ENCODE data around the gene COG8.
A peak's percentile ranks its signal among the peaks of the same experiment; 100 is the strongest.

The COG8 gene

DNA sequence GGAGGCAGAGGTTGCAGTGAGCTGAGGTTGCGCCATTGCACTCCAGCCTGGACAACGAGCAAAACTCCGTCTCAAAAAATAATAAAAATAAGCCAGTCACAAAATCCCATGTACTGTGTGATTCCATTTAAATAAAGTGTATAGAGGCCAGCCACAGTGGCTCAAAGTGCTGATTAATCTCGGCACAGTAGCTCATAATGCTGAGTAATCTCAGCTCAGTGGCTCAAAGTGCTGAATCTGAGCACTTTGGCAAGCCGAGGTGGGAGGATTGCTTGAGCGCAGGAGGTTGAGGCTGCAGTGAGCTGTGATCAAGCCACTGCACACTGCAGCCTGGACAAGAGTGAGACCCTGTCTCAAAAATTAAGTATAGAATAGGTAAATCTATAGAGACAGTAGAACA lies 7.3 kb upstream of the COG8 start:
- Histone ChIP-seq H3K27ac (ENCODE audit: low read depth, low read length) (no peak overlapping the region), H3K4me1 (ENCODE audit: insufficient read depth, low read length) (no peaks in the 10 kb centered on the region), H3K36me3 (ENCODE audit: insufficient read depth, low read length) (peaks cover 33% of the 10 kb centered on the region), H3K9ac (ENCODE audit: low read depth, low read length) (no peak overlapping the region), H3K4me3 (ENCODE audit: low read length) (no peak overlapping the region), H3K27me3 (ENCODE audit: insufficient read depth, low read length) (no peaks in the 10 kb centered on the region), H3K9me3 (ENCODE audit: insufficient read depth, low read depth, low read length) (no peaks in the 10 kb centered on the region)
- WGBS: 91% methylated on average over 5 of the region's 6 CpGs

DNA sequence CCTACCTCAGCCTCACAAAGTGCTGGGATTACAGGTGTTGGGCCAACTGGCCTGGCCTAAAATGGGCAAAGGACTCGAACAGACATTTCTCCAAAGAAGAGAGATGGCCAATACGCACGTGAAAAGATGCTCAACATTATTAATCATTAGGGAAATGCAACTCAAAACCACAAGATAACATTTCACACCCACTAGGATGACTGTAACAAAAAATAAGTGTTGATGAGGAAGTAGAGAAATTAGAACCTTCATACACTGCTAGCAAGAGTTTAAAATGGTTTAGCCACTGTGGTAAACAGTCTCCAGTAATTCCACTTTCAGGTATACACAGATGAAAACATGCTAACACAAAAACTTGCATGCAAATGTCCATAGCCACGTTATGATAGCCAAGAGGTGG lies 6.6 kb upstream of the COG8 start:
- 0 out of 2 replicates have a peak, but pooled peaks cover under 1% of the 10 kb centered on the region for H3K4me1 ChIP-seq (ENCODE audit: insufficient read depth, low read length)
- peaks cover 40% of the 10 kb centered on the region for H3K36me3 ChIP-seq (ENCODE audit: insufficient read depth, low read length)
- no peak overlapping the region for H3K4me3 ChIP-seq (ENCODE audit: low read length)
- no peaks in the 10 kb centered on the region for H3K9me3 ChIP-seq (ENCODE audit: insufficient read depth, low read depth, low read length)
- WGBS: 82% methylated on average over 3 of the region's 4 CpGs
- H3K27me3 ChIP-seq (ENCODE audit: insufficient read depth, low read length): no peaks in the 10 kb centered on the region
- no peak overlapping the region for H3K27ac ChIP-seq (ENCODE audit: low read depth, low read length)
- H3K9ac ChIP-seq (ENCODE audit: low read depth, low read length): no peak overlapping the region

DNA sequence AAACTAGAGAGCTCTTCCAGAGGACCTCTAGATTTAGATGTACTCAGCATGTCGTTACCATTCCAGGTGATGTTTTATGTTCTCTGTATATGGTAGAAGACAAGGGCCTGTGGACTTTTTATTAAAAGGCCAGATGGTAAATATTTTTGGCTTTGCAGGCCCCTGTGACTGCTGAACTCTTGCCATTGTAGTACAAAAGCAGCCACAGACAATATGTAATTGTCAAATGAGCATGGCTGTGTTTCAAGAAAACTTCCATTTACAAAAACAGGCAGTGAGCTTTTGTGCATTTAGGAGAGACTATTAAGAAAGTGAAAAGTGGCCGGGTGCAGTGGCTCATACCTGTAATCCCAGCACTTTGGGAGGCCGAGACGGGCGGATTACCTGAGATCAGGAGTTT lies 4.8 kb upstream of the COG8 start:
- 95% methylated on average over 5 of the region's 5 CpGs for WGBS
- Histone ChIP-seq H3K4me1 (ENCODE audit: insufficient read depth, low read length) (0 out of 2 replicates have a peak, but pooled peaks cover 6% of the 10 kb centered on the region), H3K4me3 (ENCODE audit: low read length) (no peak overlapping the region), H3K36me3 (ENCODE audit: insufficient read depth, low read length) (peaks cover 40% of the 10 kb centered on the region), H3K27ac (ENCODE audit: low read depth, low read length) (no peak overlapping the region), H3K9me3 (ENCODE audit: insufficient read depth, low read depth, low read length) (no peaks in the 10 kb centered on the region), H3K27me3 (ENCODE audit: insufficient read depth, low read length) (no peaks in the 10 kb centered on the region), H3K9ac (ENCODE audit: low read depth, low read length) (no peak overlapping the region)

DNA sequence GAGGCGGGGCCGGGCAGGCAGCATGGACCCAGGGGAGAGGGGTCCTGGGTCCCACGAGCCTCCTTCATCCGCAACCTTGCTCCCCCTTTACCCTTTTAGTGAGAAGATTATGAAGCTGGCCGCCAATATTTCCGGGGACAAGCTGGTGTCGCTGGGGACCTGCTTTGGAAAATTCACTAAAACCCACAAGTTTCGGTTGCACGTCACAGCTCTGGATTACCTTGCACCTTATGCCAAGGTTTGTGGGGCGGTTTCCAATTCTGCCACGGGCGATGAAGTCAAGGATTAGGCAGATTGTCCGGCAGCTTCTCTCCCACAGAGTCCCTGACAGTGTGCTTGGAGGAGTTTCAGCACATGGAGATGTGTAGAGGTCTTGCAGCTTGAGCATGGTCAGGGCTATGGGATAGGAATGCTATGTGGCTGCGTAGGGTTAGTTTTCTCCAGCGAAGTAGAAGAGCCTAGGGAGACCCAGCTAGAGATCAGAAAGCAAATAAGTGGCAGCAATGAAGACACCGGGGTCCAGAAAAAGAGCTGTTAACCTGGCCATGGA lies 806 bp upstream of the COG8 start:
- H3K27me3 ChIP-seq (ENCODE audit: insufficient read depth, low read length): no peaks in the 10 kb centered on the region
- peak overlapping the region; percentile 97 for H3K9ac ChIP-seq (ENCODE audit: low read depth, low read length)
- peak overlapping the region; percentile 87 for H3K27ac ChIP-seq (ENCODE audit: low read depth, low read length)
- H3K9me3 ChIP-seq (ENCODE audit: insufficient read depth, low read depth, low read length): no peaks in the 10 kb centered on the region
- 8% methylated on average over 16 of the region's 16 CpGs for WGBS
- 0 out of 2 replicates have a peak, but pooled peaks cover 10% of the 10 kb centered on the region for H3K4me1 ChIP-seq (ENCODE audit: insufficient read depth, low read length)
- peaks cover 53% of the 10 kb centered on the region for H3K36me3 ChIP-seq (ENCODE audit: insufficient read depth, low read length)
- peak overlapping the region; percentile 99 for H3K4me3 ChIP-seq (ENCODE audit: low read length)

DNA sequence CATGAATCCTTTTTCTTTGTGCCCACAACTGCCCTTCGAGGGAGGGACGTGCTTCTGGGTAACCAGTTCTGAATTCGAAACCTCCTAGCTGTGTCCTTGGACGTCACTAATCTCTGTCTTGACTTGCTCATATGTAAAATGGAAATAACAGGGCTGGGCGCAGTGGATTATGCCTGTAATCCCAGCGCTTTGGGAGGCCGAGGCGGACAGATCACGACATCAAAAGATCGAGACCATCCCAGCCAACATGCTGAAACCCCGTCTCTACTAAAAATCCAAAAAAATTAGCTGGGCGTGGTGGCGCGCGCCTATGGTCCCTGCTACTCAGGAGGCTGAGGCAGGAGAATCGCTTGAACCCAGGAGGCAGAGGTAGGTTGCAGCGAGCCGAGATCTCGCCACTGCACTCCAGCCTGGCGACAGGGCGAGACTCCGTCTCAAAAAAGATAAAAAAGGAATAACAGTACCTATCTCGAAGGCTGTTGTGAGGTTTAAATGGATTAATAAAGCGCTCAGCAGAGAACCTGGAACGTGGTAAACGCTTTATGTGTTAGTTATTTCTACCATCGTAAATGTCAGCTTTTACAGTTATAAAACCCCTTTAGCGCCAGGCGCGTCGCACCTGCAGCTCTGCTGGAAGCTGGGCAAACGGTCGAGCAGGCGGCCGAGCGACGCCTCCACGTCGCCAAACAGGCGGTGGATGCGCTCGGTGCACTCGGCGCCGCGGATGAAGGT lies 641 bp downstream of the COG8 start:
- 22% methylated on average over 46 of the region's 46 CpGs for WGBS
- peaks cover 61% of the 10 kb centered on the region for H3K36me3 ChIP-seq (ENCODE audit: insufficient read depth, low read length)
- no peaks in the 10 kb centered on the region for H3K27me3 ChIP-seq (ENCODE audit: insufficient read depth, low read length)
- H3K4me1 ChIP-seq (ENCODE audit: insufficient read depth, low read length): 0 out of 2 replicates have a peak, but pooled peaks cover 10% of the 10 kb centered on the region
- H3K27ac ChIP-seq (ENCODE audit: low read depth, low read length): peak overlapping the region; percentile 89
- peak overlapping the region; percentile 99 for H3K4me3 ChIP-seq (ENCODE audit: low read length)
- peak overlapping the region; percentile 97 for H3K9ac ChIP-seq (ENCODE audit: low read depth, low read length)
- no peaks in the 10 kb centered on the region for H3K9me3 ChIP-seq (ENCODE audit: insufficient read depth, low read depth, low read length)

DNA sequence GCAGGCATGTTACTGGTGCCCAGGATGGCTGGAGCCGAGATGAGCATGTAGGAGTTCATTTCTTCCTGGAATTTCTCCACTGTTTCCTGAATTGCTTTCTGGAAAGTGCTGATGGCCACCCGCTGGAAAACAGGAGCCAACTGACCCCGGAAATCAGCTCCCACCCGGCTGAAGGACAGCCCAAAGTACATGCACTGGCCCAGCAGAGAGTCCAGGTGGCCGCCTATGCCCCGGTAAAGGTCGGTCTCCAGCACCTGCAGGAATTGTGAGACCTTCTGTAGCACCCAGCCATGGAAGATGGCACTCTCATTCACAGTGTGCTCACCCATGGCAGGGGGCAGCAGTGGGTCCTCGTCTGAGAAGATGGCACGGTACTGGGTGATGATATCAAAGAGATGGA lies 4.7 kb downstream of the COG8 start:
- peaks cover 54% of the 10 kb centered on the region for H3K36me3 ChIP-seq (ENCODE audit: insufficient read depth, low read length)
- H3K4me1 ChIP-seq (ENCODE audit: insufficient read depth, low read length): 0 out of 2 replicates have a peak, but pooled peaks cover 4% of the 10 kb centered on the region
- H3K27ac ChIP-seq (ENCODE audit: low read depth, low read length): no peak overlapping the region
- H3K27me3 ChIP-seq (ENCODE audit: insufficient read depth, low read length): no peaks in the 10 kb centered on the region
- H3K4me3 ChIP-seq (ENCODE audit: low read length): no peak overlapping the region
- no peak overlapping the region for H3K9ac ChIP-seq (ENCODE audit: low read depth, low read length)
- no peaks in the 10 kb centered on the region for H3K9me3 ChIP-seq (ENCODE audit: insufficient read depth, low read depth, low read length)
- 96% methylated on average over 9 of the region's 9 CpGs for WGBS

DNA sequence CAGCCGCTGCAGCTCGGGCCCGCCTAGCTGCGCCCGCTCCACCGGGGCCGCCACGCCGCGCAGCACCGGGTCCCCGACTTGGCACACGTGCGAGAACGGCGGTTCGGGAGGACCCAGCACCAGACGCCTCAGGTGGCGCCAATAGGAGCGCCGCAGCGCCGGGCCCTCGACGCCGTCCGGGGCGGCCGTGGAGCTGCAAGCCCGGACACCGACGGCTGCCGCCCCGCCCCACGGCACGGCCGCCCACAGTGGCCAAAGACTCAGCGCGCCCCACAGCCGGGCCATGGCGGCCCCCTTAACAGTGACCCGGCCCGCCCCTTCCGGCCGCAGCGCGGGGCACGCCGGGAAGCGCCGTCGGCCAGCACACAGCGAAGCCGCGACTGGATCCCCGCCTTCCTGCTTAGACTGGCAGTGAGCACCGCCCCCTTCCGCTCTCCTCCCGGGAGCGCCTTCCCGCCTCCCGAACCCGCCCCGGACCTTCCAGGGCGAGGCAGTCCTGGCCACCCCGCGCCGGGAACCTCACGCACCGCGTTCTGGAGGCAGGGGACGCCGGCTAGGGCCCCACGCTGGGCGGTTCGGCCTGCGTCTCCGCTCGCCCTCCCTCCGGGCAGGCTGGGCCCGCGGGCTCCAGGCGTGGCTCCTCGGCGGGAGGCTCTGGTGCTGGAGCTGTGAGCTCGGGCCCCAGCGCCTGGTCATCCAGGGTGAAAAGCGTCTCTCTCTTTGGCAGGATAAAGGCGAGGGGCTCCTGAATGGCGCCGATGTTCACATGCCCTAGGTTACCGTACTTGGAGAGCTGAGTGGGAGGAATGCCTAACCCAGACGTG lies 8.9 kb downstream of the COG8 start, which contains the start of gene PDF:
Gene PDF, minus strand, starts transcription at position 303 of the 824 bp plus-strand sequence. Its CDS starts 18 bp downstream, at position 285.
- Histone ChIP-seq H3K4me3 (ENCODE audit: low read length) (peak within 1 kb of the TSS; percentile 96), H3K27ac (ENCODE audit: low read depth, low read length) (peak within 1 kb of the TSS; percentile 98), H3K27me3 (ENCODE audit: insufficient read depth, low read length) (no peaks in the 10 kb centered on the region), H3K9ac (ENCODE audit: low read depth, low read length) (peak within 1 kb of the TSS; percentile 98), H3K4me1 (ENCODE audit: insufficient read depth, low read length) (peaks cover 13% of the 10 kb centered on the region), H3K36me3 (ENCODE audit: insufficient read depth, low read length) (peaks cover 79% of the 10 kb centered on the region), H3K9me3 (ENCODE audit: insufficient read depth, low read depth, low read length) (no peaks in the 10 kb centered on the region)
- WGBS: 2% methylated on average over 92 of the region's 93 CpGs

DNA sequence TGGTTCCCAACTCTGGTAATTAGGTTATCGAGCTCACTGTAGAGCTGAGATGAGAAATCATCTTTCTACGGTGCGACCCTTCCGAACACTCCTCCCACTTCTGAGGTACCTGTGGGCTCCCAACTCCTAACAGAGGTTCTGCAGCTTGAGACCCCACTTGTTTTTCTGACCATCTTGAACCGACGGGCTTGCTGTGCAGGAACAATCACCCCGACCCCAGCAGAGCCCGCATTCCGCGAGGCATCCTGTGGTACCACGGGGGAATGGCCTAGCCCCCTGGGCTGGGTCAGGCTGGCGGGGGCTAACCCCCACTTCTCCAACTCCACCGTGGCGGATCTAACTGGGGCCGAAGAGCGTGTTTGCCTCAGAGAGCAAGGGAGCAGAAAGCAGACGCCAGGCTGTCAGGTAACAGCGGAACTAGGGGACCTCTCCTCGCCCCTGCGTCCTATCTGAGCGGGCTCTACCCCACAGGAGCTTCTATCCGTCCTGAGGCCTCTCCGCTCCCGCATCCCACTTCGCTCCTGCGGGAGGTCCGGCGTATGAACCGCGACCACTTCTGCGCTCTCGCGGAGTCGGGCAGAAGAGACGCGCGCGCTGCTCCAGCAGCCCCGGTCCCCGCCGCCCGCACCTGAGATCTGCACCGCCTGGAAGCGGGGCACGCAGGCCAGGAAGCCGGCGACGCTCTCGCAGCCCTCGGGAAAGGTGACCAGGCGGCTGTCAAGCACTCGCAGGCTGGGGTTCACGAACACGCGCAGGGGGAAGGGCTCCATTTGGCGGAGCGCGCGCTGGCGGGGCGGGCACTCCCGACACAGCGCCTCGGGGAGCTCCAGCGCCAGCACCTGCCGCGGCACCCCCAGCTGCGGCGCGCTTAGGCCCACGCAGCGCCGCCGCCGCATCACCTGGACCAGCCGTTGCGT lies 9.7 kb downstream of the COG8 start:
- peaks cover 77% of the 10 kb centered on the region for H3K36me3 ChIP-seq (ENCODE audit: insufficient read depth, low read length)
- peak overlapping the region; percentile 98 for H3K27ac ChIP-seq (ENCODE audit: low read depth, low read length)
- no peaks in the 10 kb centered on the region for H3K27me3 ChIP-seq (ENCODE audit: insufficient read depth, low read length)
- H3K9ac ChIP-seq (ENCODE audit: low read depth, low read length): peak overlapping the region; percentile 98
- peak overlapping the region; percentile 96 for H3K4me3 ChIP-seq (ENCODE audit: low read length)
- H3K9me3 ChIP-seq (ENCODE audit: insufficient read depth, low read depth, low read length): no peaks in the 10 kb centered on the region
- peaks cover 13% of the 10 kb centered on the region for H3K4me1 ChIP-seq (ENCODE audit: insufficient read depth, low read length)
- WGBS: 7% methylated on average over 77 of the region's 77 CpGs

DNA sequence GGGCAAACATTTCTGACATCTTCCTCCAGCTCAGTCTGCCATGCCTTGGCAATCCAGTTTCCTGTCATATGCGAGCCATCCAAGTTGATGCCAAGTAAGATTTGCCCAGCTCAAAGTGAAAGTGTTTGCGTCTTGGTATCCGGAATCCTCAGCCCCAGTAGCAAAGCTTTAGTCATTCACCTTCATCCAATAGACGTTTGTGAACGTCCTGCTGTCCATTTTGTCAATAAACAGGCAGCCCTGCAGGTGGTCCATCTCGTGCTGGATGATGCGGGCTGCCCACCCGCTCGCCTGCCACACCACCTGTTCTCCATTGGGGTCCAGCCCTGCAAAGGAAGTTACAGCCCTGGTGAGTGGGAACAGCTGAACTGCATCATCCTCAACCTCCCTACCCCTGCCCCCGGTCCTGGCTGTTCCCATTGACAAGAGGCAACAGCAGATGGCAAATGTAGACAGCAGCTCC lies 10.5 kb downstream of the COG8 start:
- Histone ChIP-seq H3K4me1 (ENCODE audit: insufficient read depth, low read length) (peaks cover 13% of the 10 kb centered on the region), H3K27me3 (ENCODE audit: insufficient read depth, low read length) (no peaks in the 10 kb centered on the region), H3K36me3 (ENCODE audit: insufficient read depth, low read length) (peaks cover 77% of the 10 kb centered on the region), H3K4me3 (ENCODE audit: low read length) (peak overlapping the region; percentile 96), H3K27ac (ENCODE audit: low read depth, low read length) (no peak overlapping the region), H3K9me3 (ENCODE audit: insufficient read depth, low read depth, low read length) (no peaks in the 10 kb centered on the region), H3K9ac (ENCODE audit: low read depth, low read length) (peak overlapping the region; percentile 98)
- WGBS: 79% methylated on average over 10 of the region's 10 CpGs

DNA sequence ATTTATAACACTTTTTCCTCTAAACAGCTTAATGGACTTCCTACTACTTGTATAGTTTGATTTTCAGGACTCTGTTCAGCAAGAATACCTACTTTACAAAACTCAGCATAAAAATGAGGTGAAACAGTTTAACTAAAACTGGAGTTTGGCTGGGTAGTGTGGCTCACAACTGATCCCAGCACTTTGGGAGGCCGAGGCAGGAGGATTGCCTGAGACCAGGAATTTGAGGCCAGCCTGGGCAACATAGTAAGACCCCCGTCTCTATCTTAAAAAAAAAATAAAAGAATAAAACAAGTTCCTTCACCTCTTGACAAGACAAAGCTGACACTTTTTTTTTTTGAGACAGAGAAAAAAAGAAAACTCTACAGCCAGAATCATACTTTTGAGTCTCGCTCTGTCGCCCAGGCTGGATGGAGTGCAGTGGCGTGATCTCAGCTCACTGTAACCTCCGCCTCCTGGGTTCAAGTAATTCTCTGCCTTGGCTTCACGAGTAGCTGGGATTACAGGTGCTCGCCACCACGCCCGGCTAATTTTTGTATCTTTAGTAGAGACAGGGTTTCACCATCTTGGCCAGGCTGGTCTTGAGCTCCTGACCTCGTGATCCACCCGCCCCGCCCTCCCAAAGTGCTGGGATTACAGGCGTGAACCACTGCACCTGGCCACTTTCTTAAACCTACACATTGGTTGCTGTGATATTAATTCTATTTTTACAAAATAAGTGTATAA lies 11.6 kb downstream of the COG8 start:
- Histone ChIP-seq H3K27ac (ENCODE audit: low read depth, low read length) (no peak overlapping the region), H3K4me3 (ENCODE audit: low read length) (peak overlapping the region; percentile 96; the same call in 1 of the 2 replicates), H3K27me3 (ENCODE audit: insufficient read depth, low read length) (no peaks in the 10 kb centered on the region), H3K9ac (ENCODE audit: low read depth, low read length) (no peak overlapping the region), H3K9me3 (ENCODE audit: insufficient read depth, low read depth, low read length) (no peaks in the 10 kb centered on the region), H3K36me3 (ENCODE audit: insufficient read depth, low read length) (peaks cover 77% of the 10 kb centered on the region), H3K4me1 (ENCODE audit: insufficient read depth, low read length) (peaks cover 13% of the 10 kb centered on the region)
- WGBS: 93% methylated on average over 14 of the region's 14 CpGs
